Right atrium auricular region (tissue), 2 donors: ENCODE measurements around the gene RRAS2. TPM values are rescaled to one million over a fixed set of nuclear protein-coding genes. Genes with fewer than 3 reads are reported as not detected.
"Not testable (repeated sequence)": the region's sequence is repeated elsewhere in the genome, so short reads cannot be mapped to it uniquely, and the experiment has no call there.

ENCODE experiments used
- DNase-seq: peaks from one replicate; pipeline ENCODE4 v3.0.0-alpha.2; 2019; ENCODE audit warnings: low spot score
- H3K27ac ChIP-seq, 2 donors: fragments of 200-600 bp; sonication (generic); 1 replicate in 1 of 2; 2 replicates in 1 of 2; pipeline ENCODE4 v1.5.1; 2016 to 2019
- H3K27me3 ChIP-seq, 2 donors: fragments of 200-600 bp; sonication (generic); one replicate each; pipeline versions ENCODE4 v1.5.1 to v1.6.0; 2017 to 2019
- H3K36me3 ChIP-seq: fragments of 200-600 bp; sonication (generic); one replicate; pipeline ENCODE4 v1.5.1; 2016
- H3K4me1 ChIP-seq, 2 donors: fragments of 200-600 bp; sonication (generic); one replicate each; pipeline versions ENCODE4 v1.5.1 to v1.6.0; 2017 to 2019
- H3K4me3 ChIP-seq, 2 donors: fragments of 200-600 bp; sonication (generic); 1 replicate in 1 of 2; 2 replicates in 1 of 2; pipeline ENCODE4 v1.5.1; 2017 to 2019; ENCODE audit warnings: mild to moderate bottlenecking in 1 of 2, moderate library complexity in 1 of 2
- H3K9me3 ChIP-seq, 2 donors: fragments of 200-600 bp; sonication (generic); one replicate each; pipeline ENCODE4 v1.5.1; 2019
- total RNA-seq, 2 donors: library from RNA; depleted of rRNA; stranded (reverse); fragments of >200 nt; gene quantifications; one replicate each; pipeline ENCODE4 v1.1.0, GENCODE V29; 2016
- TF ChIP-seq, protein P1 (sequence below), 2 donors: fragments of 200-600 bp; sonication (generic); IDR thresholded peaks; one replicate each; pipeline ENCODE4 v1.5.1; 2019; ENCODE audit warnings: antibody characterized with exemption in 2 of 2

The RRAS2 gene
- total RNA-seq, 2 donors from 2014 or later: 39.3 to 65.2 TPM

DNA sequence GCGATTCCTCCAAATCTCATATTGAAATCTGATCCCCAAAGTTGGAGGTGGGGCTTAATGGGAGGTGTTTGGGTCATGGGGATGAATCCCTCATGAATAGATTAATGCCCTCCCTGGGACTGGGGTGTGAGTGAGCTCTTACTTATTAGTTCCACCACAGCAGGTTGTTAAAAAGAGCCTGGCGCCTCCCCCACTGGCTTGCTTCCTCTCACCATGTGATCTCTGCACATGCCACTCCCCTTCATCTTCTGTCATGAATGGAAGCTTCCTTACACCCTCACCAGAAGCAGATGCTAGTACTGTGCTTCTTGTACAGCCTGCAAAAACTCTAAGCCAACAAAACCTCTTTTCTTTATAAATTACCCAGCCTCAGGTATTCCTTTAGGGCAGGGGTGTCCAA is 8.8 kb downstream of the RRAS2 start:
- no peaks in the 10 kb centered on the region for H3K4me1 ChIP-seq
- no peaks in the 10 kb centered on the region for H3K9me3 ChIP-seq
- no peak overlapping the region for H3K27ac ChIP-seq
- H3K27me3 ChIP-seq: no peaks in the 10 kb centered on the region
- DNase-seq: no peak
- TF ChIP-seq, protein P1, sequence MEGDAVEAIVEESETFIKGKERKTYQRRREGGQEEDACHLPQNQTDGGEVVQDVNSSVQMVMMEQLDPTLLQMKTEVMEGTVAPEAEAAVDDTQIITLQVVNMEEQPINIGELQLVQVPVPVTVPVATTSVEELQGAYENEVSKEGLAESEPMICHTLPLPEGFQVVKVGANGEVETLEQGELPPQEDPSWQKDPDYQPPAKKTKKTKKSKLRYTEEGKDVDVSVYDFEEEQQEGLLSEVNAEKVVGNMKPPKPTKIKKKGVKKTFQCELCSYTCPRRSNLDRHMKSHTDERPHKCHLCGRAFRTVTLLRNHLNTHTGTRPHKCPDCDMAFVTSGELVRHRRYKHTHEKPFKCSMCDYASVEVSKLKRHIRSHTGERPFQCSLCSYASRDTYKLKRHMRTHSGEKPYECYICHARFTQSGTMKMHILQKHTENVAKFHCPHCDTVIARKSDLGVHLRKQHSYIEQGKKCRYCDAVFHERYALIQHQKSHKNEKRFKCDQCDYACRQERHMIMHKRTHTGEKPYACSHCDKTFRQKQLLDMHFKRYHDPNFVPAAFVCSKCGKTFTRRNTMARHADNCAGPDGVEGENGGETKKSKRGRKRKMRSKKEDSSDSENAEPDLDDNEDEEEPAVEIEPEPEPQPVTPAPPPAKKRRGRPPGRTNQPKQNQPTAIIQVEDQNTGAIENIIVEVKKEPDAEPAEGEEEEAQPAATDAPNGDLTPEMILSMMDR (IDR thresholded peaks at IDR 0.05): no peak
- no peaks in the 10 kb centered on the region for H3K36me3 ChIP-seq
- no peak overlapping the region for H3K4me3 ChIP-seq

DNA sequence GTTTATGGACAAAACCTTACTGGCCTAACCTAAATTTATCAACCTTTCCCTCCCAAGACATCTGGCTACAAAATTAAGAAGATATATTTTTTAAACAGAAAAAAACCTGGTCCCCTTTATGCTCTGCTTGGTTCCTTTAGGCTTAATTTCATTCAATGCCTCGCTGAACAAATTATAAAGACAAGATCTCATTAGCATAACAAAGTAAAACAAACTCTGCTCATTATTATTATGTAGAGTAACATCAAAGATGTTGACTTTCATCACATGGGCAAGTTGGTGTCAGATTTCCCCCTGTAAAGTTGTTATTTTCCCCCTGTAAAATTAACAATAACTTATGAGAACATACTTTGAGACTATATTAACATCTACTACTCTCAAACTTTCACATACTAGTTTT is 11.0 kb downstream of the RRAS2 start:
- TF ChIP-seq, protein P1 (IDR thresholded peaks at IDR 0.05): no peak
- Histone ChIP-seq H3K27ac (no peak overlapping the region), H3K27me3 (no peaks in the 10 kb centered on the region), H3K36me3 (no peaks in the 10 kb centered on the region), H3K9me3 (no peaks in the 10 kb centered on the region), H3K4me3 (no peak overlapping the region), H3K4me1 (no peaks in the 10 kb centered on the region)
- no peak for DNase-seq

DNA sequence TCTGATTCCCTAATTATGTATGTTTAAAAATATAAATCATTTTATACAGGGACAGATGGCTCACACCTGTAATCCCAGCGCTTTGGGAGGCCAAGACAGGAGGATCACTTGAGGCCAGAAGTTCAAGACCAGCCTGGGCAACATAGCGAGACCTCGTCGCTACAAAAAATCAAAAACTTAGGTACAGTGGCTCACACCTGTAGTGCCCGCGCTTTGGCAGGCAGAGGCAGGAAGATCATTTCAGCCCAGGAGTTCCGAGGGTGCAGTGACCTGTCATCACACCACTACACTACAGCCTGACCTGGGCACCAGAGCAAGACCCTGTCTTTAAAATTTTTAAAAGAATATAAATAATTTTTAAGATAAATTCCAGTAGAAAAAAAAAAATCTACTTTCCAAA is 11.5 kb downstream of the RRAS2 start:
- Histone ChIP-seq H3K27me3 (no peaks in the 10 kb centered on the region), H3K27ac (no peak overlapping the region), H3K36me3 (no peaks in the 10 kb centered on the region), H3K9me3 (no peaks in the 10 kb centered on the region), H3K4me1 (peaks cover 0 to under 1% of the 10 kb centered on the region in 2 donors), H3K4me3 (no peak overlapping the region)
- TF ChIP-seq, protein P1 (IDR thresholded peaks at IDR 0.05): no peak
- DNase-seq: no peak

DNA sequence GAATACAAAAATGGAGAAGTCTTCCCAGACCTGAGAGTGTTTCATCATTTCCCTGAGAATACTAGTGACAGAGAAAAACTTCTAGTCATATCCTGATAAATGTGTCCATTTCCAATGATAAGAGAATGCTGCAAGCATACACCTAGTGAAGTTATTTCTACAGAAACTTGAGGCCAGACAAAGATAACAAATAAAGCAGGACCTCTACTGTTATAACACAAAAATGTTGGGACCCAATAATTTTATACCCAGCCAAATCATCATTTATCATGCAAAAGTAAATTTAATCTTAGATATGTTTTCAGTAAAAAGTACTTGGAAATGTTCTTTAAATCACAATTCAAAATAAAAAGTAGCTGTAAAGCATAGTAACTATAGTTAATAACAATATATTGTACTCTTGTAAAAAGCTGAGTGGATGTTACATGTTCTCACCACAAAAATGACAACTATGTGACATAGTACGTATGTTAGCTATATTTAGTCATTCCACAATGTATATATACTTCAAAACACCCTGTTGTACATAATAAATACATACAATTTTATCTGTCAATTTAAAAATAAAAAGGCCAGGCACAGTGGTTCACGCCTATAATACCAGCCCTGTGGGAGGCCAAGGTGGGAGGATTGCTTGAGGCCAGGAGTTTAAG is 12.6 kb downstream of the RRAS2 start:
- no peak for DNase-seq
- H3K9me3 ChIP-seq: no peaks in the 10 kb centered on the region
- TF ChIP-seq, protein P1 (IDR thresholded peaks at IDR 0.05): no peak
- H3K27me3 ChIP-seq: no peaks in the 10 kb centered on the region
- no peaks in the 10 kb centered on the region for H3K36me3 ChIP-seq
- no peak overlapping the region for H3K27ac ChIP-seq
- H3K4me3 ChIP-seq: no peak overlapping the region
- H3K4me1 ChIP-seq: peaks cover 0 to 10% of the 10 kb centered on the region in 2 donors

DNA sequence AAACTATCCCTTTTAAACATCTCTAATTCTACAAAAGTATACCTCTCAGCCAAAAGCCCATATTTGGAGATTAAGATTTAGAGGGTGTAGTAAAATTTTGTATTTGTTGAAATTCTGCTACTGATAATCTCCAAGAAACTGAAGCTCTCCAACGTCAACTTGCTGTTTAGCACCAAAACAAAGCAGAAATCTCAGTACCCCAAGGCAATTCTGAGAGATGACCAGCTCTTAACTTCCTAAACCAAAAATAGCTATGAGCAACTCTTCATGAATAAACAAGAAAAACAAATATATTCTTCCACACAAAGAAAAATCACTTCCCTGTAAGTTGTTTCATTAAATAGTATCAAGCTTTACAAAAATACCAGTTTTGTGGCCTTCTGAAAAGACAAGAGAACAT is 13.3 kb downstream of the RRAS2 start:
- TF ChIP-seq, protein P1 (IDR thresholded peaks at IDR 0.05): no peak
- H3K9me3 ChIP-seq: no peaks in the 10 kb centered on the region
- H3K27ac ChIP-seq: no peak overlapping the region
- H3K27me3 ChIP-seq: no peaks in the 10 kb centered on the region
- peaks cover 0 to 10% of the 10 kb centered on the region in 2 donors for H3K4me1 ChIP-seq
- no peaks in the 10 kb centered on the region for H3K36me3 ChIP-seq
- H3K4me3 ChIP-seq: no peak overlapping the region
- no peak for DNase-seq

DNA sequence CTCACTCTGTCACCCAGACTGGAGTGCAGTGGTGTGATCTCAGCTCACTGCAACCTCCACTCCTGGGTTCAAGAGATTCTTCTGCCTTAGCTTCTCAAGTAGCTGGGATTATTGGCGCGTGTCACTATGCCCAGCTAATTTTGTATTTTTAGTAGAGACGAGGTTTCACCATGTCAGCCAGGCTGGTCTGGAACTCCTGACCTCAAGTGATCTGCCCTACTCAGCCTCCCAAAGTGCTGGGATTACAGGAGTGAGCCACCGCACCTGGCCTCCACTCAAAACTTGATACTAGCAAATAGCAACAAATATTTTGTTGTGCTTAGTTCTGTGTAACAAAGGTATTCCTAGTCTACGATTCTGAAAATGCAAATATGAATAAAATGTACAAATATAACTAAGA is 14.0 kb downstream of the RRAS2 start:
- H3K36me3 ChIP-seq, H3K27me3 ChIP-seq, H3K27ac ChIP-seq, H3K4me3 ChIP-seq, H3K9me3 ChIP-seq, DNase-seq: not testable (repeated sequence)
- peaks cover 0 to 10% of the 10 kb centered on the region in 2 donors for H3K4me1 ChIP-seq
